Heart left ventricle (tissue), 16 donors: ENCODE measurements around the gene NELFB. TPM values are rescaled to one million over a fixed set of nuclear protein-coding genes. Genes with fewer than 3 reads are reported as not detected.

Experiments used
- ATAC-seq, 4 donors: fragments of 200-7000 bp; cut with Tn5 transposase; one replicate each; pipeline ENCODE4 v1.9.1; 2020 to 2022; ENCODE audit warnings: moderate library complexity in 4 of 4, mild to moderate bottlenecking in 3 of 4, moderate number of reproducible peaks in 1 of 4
- DNase-seq, 5 donors: peaks; one replicate each; pipeline ENCODE4 v3.0.0-alpha.2; 2020
- H3K27ac ChIP-seq, 12 donors: fragments of 200-600 bp; sonication (generic) in 4 of 12; one replicate each; pipeline versions ENCODE4 v1.5.0 to v1.8.0; 2016 to 2022; ENCODE audit warnings: mild to moderate bottlenecking in 2 of 12
- H3K27me3 ChIP-seq, 9 donors: fragments of 200-600 bp; sonication (generic) in 2 of 9; one replicate each; pipeline versions ENCODE4 v1.5.1 to v1.8.0; 2016 to 2022; ENCODE audit warnings: mild to moderate bottlenecking in 3 of 9
- H3K36me3 ChIP-seq, 9 donors: fragments of 200-600 bp; sonication (generic) in 2 of 9; one replicate each; pipeline versions ENCODE4 v1.5.0 to v1.8.0; 2018 to 2022; ENCODE audit warnings: mild to moderate bottlenecking in 2 of 9
- H3K4me1 ChIP-seq, 12 donors: fragments of 200-600 bp; sonication (generic) in 4 of 12; one replicate each; pipeline versions ENCODE4 v1.5.0 to v1.8.0; 2016 to 2022; ENCODE audit warnings: mild to moderate bottlenecking in 3 of 12
- H3K4me3 ChIP-seq, 12 donors: fragments of 200-600 bp; sonication (generic) in 4 of 12; one replicate each; pipeline versions ENCODE4 v1.5.0 to v1.8.0; 2017 to 2022; ENCODE audit warnings: mild to moderate bottlenecking in 9 of 12, moderate library complexity in 4 of 12
- H3K9me3 ChIP-seq, 12 donors: fragments of 200-600 bp; sonication (generic) in 4 of 12; one replicate each; pipeline versions ENCODE4 v1.5.0 to v1.8.0; 2016 to 2022; ENCODE audit warnings: mild to moderate bottlenecking in 1 of 12
- POLR2A ChIP-seq, 2 donors: fragments of 450-650 bp; IDR thresholded peaks; one replicate each; pipeline ENCODE4 v1.6.1; 2017; ENCODE audit warnings: antibody characterized with exemption in 2 of 2, mild to moderate bottlenecking in 2 of 2, moderate library complexity in 2 of 2
- WGBS, 4 donors: extraction: QIAGEN DNeasy Blood & Tissue Kit in 2 of 4; methylation state at CpG; one replicate each; pipeline versions ENCODE4 v1.1.5 to v1.1.7; 2013 to 2018; 5-methylcytosine and 5-hydroxymethylcytosine counted together
- intact Hi-C, 10 donors: fragments of 100-400 bp; cut with DNase I; formaldehyde crosslinking; loops; one replicate each; pipeline versions ENCODE4 v1.11.1 to v1.14.2; 2022
- polyA plus RNA-seq, 2 donors: library from polyadenylated mRNA; stranded (reverse); fragments of 200-250 nt; gene quantifications; one replicate each; pipeline ENCODE4 v1.2.3, GENCODE V29; 2013
- total RNA-seq, 9 donors: library from RNA; depleted of rRNA in 2 of 9; stranded (reverse); fragments of >200 nt in 2 of 9; fragmentation: NEBNext Ultra II Directional in 3 of 9; extraction: Animal tissue kit (Norgen Biotek cat#: 25700) in 3 of 9; gene quantifications; one replicate each; pipeline versions ENCODE4 v1.1.0 to v1.2.4, GENCODE V29; 2016 to 2023
- TF ChIP-seq, protein P1 (sequence below), 12 donors: fragments of 200-600 bp; sonication (generic) in 4 of 12; IDR thresholded peaks; one replicate each; pipeline versions ENCODE4 v1.5.0 to v1.8.0; 2018 to 2022; ENCODE audit warnings: antibody characterized with exemption in 12 of 12, mild to moderate bottlenecking in 5 of 12
- donor health status: ischemic (EF 13 %, LVEDD 7.1; RV severe dilation, severe dysfunction).
- donor health status: healthy with polysubstance abuse.
- donor health status: DM: no; HTN: yes; CAD: no.
- donor health status: DM: no; HTN: no; CAD: no.
- donor health status: ischemic (EF 25% LVEDD 6.9; RV normal size, moderate dysfunction).
- donor health status: ischemic (EF 25% LVEDD 5.7; RV mildly dilated, moderate dysfunction).
- donor health status: healthy.
- donor health status: DM: yes; HTN: yes; CAD: no.
- donor health status: ischemic (EF 35%, LVEDD 5.7; RV mildly dilated, moderate dysfunction).
- donor health status: nonischemic (EF 11% LVEDD 7.7; RV severe dilation, severe dysfunction).
- donor health status: DM: yes; HTN: yes; CAD: no.
- donor health status: PGD.
- donor health status: ischemic (EF 29% LVEDD 5.4; RV normal size, mild dysfunction).
- donor health status: nonischemic (EF 23%, LVEDD 6.1; RV moderate dilation, normal function).

NELFB gene
- total and polyA plus RNA-seq, 11 donors, result 31.4 to 77.8 (median 38.1) TPM

DNA sequence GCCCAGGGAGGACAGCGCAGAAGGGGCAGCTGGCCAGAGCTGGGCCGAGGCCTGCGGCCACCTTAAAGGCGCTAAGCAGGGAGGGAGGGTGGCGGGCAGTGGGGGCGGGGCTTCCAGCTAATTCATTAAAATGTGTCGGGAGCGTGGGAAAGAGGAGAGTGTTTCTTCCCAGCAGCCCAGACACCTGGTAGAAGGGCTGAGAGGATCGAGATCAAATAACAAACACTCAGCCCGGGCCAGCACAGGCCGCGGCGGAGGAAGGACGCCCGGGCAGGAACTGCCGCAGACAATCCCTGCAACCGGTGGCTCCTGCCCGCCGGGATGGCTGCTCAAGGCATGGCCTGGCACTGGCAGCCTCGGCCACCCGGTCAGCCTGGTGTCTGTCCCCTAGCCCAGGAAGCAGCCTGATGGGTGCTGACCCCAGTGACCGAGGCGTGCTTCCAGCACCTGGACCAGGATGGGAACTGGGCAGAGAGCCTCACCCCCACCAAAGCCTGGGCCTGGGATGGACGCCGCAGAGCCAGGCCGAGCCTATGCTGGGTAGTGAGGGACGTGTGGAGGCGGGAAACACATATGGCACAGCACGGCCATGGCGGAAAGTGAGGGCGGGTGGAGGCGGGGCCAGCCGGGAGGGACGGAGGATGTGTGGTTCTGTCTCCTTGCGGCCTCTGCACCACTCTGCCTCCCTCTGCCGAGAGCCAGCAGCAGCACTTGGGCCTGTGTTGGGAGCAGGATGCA, 50.1 kb downstream of the NELFB start:
- 35 to 53% (median 50%) methylated on average over 27 to 36 of the region's 36 CpGs for WGBS, 4 donors
- TF ChIP-seq, protein P1, sequence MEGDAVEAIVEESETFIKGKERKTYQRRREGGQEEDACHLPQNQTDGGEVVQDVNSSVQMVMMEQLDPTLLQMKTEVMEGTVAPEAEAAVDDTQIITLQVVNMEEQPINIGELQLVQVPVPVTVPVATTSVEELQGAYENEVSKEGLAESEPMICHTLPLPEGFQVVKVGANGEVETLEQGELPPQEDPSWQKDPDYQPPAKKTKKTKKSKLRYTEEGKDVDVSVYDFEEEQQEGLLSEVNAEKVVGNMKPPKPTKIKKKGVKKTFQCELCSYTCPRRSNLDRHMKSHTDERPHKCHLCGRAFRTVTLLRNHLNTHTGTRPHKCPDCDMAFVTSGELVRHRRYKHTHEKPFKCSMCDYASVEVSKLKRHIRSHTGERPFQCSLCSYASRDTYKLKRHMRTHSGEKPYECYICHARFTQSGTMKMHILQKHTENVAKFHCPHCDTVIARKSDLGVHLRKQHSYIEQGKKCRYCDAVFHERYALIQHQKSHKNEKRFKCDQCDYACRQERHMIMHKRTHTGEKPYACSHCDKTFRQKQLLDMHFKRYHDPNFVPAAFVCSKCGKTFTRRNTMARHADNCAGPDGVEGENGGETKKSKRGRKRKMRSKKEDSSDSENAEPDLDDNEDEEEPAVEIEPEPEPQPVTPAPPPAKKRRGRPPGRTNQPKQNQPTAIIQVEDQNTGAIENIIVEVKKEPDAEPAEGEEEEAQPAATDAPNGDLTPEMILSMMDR (IDR thresholded peaks at IDR 0.05), result peak in 4 of 12 donors; percentile 6 to 43 (median 30)
- peak in 1 of 2 donors; percentile 25 for TF ChIP-seq POLR2A (IDR thresholded peaks at IDR 0.05)
- intact Hi-C loops, result no loop called here
- H3K4me1 ChIP-seq, result peaks cover 12 to 71% (median 44%) of the 10 kb centered on the region in 12 donors
- DNase-seq (peak; percentile 74 to 85 (median 78)), ATAC-seq (peak; percentile 21 to 72 (median 36))
- peak overlapping the region; percentile 48 to 97 (median 88) for H3K27ac ChIP-seq
- no peaks in the 10 kb centered on the region for H3K9me3 ChIP-seq
- peaks cover 0 to 40% (median 0%) of the 10 kb centered on the region in 9 donors for H3K27me3 ChIP-seq
- no peaks in the 10 kb centered on the region for H3K36me3 ChIP-seq
- H3K4me3 ChIP-seq, result peak overlapping the region in 9 of 12 donors; percentile 26 to 57 (median 39)

DNA sequence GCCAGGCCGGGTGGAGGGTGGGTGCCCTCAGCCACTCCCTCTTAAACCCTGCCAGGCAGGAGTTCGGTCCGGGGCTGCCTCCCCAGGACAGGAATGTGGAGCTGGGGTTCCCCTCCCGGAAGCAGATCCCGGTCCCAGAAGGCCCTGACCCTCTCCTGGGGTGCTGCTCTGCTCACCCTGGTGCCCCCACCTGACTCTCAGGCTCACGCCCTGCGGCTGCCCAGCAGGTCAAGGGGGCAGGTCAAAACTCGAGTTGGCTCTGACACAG, 50.6 kb downstream of the NELFB start:
- Histone ChIP-seq H3K4me1 (peaks cover 12 to 66% (median 44%) of the 10 kb centered on the region in 12 donors), H3K27me3 (peaks cover 0 to 34% (median 0%) of the 10 kb centered on the region in 9 donors), H3K9me3 (no peaks in the 10 kb centered on the region), H3K36me3 (no peaks in the 10 kb centered on the region), H3K27ac (peak overlapping the region; percentile 48 to 97 (median 88)), H3K4me3 (peak overlapping the region in 9 of 12 donors; percentile 18 to 57 (median 39))
- WGBS, 4 donors, result 8 to 48% (median 40%) methylated on average over 2 to 8 of the region's 8 CpGs; no CpG with 5 or more reads in 1 of the 4 donors
- no peak for ATAC-seq
- DNase-seq, result no peak
- TF ChIP-seq POLR2A (IDR thresholded peaks at IDR 0.05), result no peak
- TF ChIP-seq, protein P1 (IDR thresholded peaks at IDR 0.05), result peak in 2 of 12 donors; percentile 0 to 3
- intact Hi-C loops, result no loop called here

DNA sequence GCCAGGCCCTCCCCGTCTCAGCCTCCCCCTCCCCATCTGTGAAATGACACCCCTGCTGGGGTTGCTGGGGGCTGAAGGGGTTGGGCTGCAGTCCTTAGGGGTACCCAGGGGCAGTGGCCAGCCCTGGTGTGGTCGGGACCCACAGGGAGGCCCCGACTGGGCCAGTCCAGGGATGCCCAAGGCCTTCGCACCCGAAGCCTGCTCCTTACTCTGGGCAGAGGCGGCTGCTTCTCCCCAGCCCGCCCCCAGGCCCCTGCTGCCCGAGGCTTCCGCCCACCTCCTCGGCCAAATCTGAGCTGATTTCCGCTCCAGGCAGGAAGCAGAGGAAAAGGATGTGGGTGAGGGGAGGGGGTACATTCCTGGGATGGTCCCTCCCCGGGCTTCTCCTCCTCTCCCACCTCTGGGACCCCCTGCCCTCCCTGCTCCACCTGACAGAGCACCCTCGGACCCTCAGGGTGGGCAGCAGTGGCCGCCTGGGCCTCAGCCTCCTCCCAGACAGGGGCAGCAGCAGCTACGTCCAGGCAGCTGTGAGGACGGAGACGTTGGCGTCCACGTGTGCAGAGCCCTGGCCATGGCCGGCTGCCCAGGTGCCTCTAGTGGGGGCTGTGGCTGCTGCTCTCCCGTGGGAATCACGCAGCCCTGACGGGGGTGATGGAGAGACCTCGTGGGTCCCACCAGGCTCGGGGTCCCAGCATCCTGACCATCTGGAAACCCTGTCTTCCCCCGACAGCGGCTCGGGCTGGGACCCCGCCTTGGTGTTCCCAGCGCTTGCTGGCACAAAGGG, 51.1 kb downstream of the NELFB start:
- WGBS, 4 donors, result 36 to 54% (median 41%) methylated on average over 6 to 30 of the region's 30 CpGs
- Histone ChIP-seq H3K4me1 (peaks cover 12 to 61% (median 44%) of the 10 kb centered on the region in 12 donors), H3K9me3 (no peaks in the 10 kb centered on the region), H3K27ac (peak overlapping the region; percentile 48 to 97 (median 88)), H3K36me3 (no peaks in the 10 kb centered on the region), H3K27me3 (peaks cover 0 to 30% (median 0%) of the 10 kb centered on the region in 9 donors), H3K4me3 (peak overlapping the region in 10 of 12 donors; percentile 12 to 57 (median 38))
- intact Hi-C loops, result no loop called here
- DNase-seq, result peak in 4 of 5 donors; percentile 40 to 68 (median 60)
- ATAC-seq, result peak in 2 of 4 donors; percentile 4 to 51
- no peak for TF ChIP-seq POLR2A (IDR thresholded peaks at IDR 0.05)
- TF ChIP-seq, protein P1 (IDR thresholded peaks at IDR 0.05), result no peak

DNA sequence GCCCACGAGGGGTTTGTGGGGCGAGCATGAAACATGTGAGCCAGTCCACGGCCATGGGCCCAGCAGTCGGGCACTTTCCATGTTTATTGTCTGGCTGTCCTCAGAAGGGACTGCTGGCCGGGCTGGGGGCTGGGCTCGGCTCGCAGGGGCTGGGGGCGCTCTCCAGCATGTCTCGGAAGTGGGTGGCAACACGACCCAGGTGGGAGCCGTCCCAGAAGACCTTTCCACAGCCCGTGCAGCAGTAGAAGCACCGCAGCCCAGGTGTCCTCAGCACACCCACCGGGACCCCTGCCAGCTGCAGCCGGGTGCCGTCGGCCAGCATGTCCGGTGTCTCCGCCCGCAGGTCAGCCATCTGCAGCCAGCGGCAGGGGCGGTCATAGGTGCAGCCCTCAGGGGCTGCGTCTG, 51.7 kb downstream of the NELFB start:
- peaks cover 12 to 60% (median 44%) of the 10 kb centered on the region in 12 donors for H3K4me1 ChIP-seq
- DNase-seq (peak in 3 of 5 donors; percentile 29 to 68 (median 42)), ATAC-seq (no peak)
- TF ChIP-seq, protein P1 (IDR thresholded peaks at IDR 0.05), result no peak
- TF ChIP-seq POLR2A (IDR thresholded peaks at IDR 0.05), result no peak
- intact Hi-C loops, result no loop called here
- WGBS, 4 donors, result 48 to 63% (median 54%) methylated on average over 5 to 23 of the region's 23 CpGs
- peak overlapping the region in 11 of 12 donors; percentile 65 to 97 (median 89) for H3K27ac ChIP-seq
- no peaks in the 10 kb centered on the region for H3K36me3 ChIP-seq
- peaks cover 0 to 26% (median 0%) of the 10 kb centered on the region in 9 donors for H3K27me3 ChIP-seq
- no peaks in the 10 kb centered on the region for H3K9me3 ChIP-seq
- H3K4me3 ChIP-seq, result peak overlapping the region in 8 of 12 donors; percentile 12 to 55 (median 19)
